ENCODE data around the gene PTPRJ.

Gene PTPRJ

GRCh38 chr11:48073031-48073861 is 92.9 kb downstream of the PTPRJ start:
- no peak for DNase-seq

- no peak for DNase-seq
Measured at GRCh38 chr11:48074425-48075181, 94.2 kb downstream of the PTPRJ start.

DNA sequence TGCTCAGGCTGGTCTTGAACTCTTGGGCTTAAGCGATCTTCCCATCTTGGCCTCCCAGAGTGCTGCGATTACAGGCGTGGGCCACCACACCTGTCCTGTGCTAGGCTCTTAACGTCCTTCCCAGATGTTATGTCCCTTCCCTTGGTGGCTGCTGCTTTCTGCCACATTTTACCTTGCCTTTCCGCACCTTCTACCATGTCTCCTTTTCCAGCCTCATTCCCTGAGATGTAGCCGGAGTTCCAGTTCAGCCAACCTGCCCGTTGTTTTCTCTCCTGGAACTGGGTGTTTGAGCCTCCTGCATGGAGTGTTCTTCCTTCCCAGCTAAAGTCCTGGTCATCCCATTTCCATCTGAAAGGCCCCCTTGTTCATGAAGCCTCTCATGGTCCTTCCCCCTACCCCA is 95.3 kb downstream of the PTPRJ start:
- no peak for DNase-seq

DNA sequence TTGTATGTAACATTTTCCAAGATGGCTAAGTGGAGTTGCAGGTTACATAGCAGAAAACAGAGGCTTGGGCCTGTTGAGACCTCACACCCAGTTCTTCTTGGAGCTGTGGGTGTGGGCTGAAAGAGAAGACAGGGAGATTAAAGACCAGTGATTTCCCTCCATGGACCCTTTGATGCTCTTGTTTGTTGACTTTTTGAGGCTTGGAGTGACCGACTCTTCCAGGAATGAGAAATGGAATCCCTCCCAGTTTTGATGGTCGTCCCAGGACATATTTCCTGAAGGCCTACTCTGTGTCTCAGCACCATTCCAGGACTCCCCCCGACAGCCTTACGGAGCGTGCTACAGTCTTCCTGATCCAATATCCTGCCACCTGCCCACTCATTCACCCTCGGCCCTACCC is 96.9 kb downstream of the PTPRJ start:
- DNase-seq: no peak

DNA sequence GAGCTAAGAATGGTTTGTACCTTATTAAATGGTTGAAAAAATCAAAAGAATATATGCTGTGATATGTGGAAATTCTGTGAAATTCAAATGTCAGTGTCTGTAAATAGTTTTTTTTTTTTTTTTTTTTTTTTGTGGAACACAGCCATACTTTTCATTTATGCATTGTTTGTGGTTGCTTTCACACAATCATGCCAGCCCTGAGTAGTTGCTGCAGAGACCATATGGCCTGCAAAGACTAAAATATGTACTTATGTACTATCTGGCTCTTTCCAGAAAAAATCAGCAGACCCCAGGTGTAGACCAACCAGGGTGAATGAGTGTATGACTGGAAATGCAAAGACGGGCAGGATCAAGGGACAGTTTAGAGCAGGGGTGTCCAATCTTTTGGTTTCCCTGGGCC is 98.3 kb downstream of the PTPRJ start:
- DNase-seq: peak; percentile 46

GRCh38 chr11:48079596-48079995 is 99.2 kb downstream of the PTPRJ start:
- no peak for DNase-seq

- no peak for DNase-seq
Measured at GRCh38 chr11:48080301-48080861, 100.0 kb downstream of the PTPRJ start.

GRCh38 chr11:48081151-48082010 is 101.0 kb downstream of the PTPRJ start:
- DNase-seq: peak; percentile 32

DNA sequence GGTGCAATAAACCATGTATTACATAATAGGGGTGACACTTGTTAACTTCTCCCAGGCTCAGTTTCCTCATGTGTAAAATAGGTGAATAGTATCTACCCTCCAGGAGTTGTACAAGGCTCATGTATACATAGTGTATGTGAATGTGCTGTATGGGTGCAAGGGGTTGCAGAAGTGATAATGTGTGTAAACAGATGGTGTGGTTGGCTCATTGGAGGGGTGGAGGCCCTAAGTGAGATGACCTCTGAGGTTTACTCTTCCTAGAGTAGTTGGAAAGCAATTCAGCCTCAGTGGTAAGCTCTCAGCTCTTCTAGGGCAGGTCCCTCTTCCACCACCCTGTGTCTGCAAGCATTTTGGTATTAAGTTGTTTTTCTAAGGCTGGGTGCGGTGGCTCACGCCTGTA is 102.4 kb downstream of the PTPRJ start:
- DNase-seq: no peak

DNA sequence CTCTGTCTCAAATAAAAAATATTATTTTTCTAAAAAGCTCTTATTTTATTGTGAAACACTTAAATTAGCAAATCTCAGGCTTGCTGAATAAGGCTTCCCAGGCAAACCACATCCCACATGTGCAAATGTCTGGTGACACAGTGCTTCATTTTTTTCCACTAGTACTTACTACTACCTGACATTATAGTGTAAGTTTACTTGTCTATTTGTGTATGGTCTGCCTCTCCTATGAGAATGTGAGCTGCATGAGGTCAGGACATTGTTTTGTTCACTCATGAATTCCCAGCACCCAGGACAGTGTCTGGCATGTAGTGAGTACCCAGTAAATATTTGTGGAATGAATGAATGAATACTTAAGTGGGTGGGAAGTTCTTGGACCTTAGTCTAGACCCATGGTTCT is 103.1 kb downstream of the PTPRJ start:
- no peak for DNase-seq

DNA sequence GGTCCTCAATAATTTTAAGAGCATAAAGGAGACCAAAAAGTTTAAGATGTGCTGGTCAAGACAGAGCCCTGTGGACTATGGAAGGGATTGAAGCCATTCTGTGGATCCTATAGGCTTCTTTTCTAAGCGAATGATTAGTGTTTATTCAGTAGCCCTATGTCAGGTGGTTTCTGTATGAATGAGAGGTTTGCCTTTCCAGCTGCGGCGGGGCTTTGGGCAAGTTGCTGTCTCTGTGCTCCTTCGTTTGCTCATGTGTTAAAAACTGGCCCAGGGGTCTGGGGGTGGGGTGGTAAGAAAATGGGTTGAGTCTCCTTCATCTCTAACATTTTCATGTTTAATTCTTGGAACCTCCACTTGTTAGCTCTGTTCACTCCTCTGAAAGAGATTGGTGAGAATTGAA is 105.3 kb downstream of the PTPRJ start:
- no peak for DNase-seq

- DNase-seq: no peak
Measured at GRCh38 chr11:48087422-48087821, 107.1 kb downstream of the PTPRJ start.

GRCh38 chr11:48087974-48088681 is 107.8 kb downstream of the PTPRJ start:
- DNase-seq: no peak

- DNase-seq: no peak
Measured at GRCh38 chr11:48088682-48089050, 108.3 kb downstream of the PTPRJ start.

GRCh38 chr11:48090174-48090573 is 109.8 kb downstream of the PTPRJ start:
- no peak for DNase-seq

DNA sequence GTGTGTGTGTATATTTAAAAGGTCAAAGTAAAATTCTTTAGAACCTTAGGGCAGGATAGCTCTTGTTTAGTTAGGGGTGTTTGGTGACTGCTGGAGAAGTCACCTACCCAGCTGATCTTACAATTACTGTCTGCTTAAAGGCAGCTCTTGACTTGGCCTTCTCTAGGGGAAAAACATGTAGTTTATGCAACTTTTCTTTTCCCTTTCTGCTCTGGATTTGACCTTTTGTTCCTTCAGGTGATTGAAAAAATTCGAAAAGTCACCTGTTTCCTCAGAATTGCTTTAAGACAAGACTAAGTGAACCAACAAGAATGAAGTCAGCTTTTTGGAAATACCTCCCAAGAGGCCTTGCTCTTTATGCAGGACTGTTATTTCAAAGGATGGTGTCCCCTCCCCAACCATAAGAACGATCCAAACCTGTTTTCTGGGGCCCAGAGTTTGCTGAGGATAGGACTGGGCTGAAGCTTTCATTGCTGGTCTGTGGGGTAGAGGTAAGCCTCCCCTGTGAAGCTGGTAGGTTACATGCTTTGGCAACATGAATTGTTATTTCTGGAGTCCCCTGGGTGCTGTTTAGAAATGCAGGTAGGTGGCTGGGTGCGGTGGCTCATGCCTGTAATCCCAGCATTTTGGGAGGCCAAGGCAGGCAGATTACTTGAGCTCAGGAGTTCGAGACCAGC is 111.2 kb downstream of the PTPRJ start:
- no peak for DNase-seq

DNA sequence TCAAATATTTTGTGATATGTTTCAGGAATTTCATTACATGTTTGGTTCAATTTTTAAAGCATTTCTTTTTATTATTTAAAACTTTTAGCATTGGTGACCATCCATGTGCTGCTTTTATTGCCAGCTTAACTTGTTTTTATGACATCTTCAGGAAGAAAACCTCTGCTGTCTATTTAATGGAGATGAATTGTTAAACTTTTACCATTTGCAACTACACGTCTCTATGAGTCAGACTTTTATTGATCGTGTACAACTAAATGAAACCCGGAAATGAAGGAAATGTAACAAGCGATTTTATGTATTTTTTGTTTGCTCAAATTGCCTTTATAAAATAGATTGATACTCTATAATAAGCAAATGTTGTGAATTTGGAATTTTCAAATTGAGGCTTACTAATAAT is 113.0 kb downstream of the PTPRJ start:
- DNase-seq: no peak

DNA sequence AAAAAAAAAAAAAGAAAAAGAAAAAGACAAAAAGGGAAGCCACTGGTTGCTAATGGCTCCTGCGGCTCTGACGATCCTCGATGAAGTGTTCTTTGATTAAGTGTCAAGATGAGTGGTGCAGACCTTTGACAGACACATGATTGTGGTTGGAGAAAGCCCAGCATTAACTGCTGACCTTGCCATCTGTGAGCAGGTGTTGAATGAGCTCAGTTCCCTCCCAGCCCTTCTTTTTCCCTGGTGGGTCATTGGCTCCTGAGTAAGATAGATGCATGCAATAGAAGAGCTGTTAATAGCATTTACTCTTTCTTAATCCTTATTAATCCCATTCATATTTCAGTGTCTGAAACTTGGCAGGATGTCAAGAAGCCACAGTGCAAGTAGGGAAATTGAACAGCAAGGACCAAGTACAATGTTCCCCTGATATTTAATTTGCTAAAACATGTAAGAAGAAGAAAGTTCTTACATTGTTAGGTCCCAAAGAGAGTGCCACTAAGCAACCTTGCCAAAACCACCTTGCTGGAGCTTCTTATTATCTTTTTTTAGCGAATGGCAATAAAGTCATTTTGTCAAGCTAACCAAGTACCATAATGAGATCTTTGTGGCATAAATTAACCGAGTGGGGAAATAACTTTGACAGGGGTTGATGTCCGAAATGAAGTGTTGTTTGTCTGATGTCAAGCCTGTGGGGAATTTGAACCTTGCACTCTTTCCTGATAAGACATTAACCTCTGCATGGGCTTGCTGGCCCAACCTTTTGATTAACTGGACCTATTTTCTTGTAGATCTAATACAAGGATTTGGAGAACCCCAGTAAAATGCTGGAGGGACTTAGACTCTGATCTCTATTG is 113.7 kb downstream of the PTPRJ start:
- DNase-seq: peak; percentile 62

DNA sequence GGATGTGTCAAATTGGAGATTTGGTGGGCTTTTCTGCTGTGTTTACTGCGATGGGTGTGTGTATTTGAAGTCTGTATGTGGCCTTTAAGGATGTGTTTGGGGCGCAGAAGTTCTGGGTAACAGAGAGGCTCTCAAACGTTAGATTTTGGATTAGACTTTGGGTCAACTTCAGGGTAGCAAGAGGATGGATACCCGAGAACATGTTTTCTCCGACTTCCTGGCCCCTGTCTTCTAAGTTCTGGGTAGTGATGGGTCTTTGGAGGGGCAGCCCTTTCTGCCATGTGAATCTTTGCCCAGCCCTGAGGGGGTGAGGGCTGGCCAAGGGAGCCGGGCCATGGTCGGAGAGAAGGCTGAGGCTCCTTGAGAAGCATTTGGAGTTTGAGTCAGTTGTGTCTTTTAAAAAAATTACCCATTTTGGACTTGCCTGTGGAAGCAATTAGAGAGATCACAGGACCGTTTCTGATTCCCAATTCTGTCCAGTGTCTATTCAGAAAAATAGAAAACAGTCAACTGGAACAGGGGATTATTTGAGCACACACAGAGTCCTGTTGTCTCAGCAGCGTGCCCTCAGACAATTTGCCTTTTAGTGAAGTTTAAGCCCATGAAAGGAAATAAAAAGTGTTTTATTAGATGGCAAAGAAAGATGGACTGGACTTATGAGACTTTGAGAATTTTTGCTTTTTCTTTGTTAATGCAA is 114.4 kb downstream of the PTPRJ start:
- DNase-seq: no peak

Measured in fibroblast of skin of abdomen (primary cell).